ENCODE measurements around the gene PCDHGB2.
"Not testable (repeated sequence)": the region's sequence is repeated elsewhere in the genome, so short reads cannot be mapped to it uniquely, and the experiment has no call there.

PCDHGB2 gene

GRCh38 chr5:141383345-141383744 lies 23.6 kb downstream of the PCDHGB2 start:
- H3K4me3 ChIP-seq (ENCODE audit: low read depth, low read length) = no peak overlapping the region

GRCh38 chr5:141384471-141385267 lies 24.9 kb downstream of the PCDHGB2 start:
- no peak overlapping the region for H3K4me3 ChIP-seq (ENCODE audit: low read depth, low read length)

DNA sequence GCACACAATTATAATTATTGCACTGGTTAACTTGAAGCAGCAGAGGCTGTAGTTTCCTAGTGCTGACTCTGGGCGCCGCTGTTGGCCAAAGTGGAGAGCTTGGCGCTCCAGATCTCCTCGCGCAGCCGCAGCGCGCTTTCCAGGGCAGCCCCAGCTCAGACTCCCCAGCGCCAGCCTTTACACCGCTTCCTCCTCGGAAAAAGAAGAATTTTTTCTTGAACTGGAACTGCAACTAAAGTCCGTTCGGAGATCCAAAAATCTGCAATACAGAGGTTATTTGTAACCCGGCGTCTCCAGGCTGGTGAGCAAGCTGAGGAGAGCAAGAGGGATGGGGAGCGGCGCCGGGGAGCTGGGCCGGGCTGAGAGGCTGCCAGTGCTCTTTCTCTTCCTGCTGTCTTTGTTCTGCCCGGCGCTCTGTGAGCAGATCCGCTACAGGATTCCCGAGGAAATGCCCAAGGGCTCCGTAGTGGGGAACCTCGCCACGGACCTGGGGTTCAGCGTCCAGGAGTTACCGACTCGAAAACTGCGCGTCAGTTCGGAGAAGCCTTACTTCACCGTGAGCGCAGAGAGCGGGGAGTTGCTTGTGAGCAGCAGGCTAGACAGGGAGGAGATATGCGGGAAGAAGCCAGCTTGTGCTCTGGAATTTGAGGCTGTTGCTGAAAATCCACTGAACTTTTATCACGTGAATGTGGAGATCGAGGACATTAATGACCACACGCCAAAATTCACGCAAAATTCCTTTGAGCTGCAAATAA lies 27.9 kb downstream of the PCDHGB2 start, which contains the start of gene PCDHGB4:
Gene PCDHGB4, plus strand, starts transcription at position 142 of the 755 bp plus-strand sequence. Its CDS starts 187 bp downstream, at position 329.
- H3K4me3 ChIP-seq (ENCODE audit: low read depth, low read length) = peak within 1 kb of the TSS; percentile 25

DNA sequence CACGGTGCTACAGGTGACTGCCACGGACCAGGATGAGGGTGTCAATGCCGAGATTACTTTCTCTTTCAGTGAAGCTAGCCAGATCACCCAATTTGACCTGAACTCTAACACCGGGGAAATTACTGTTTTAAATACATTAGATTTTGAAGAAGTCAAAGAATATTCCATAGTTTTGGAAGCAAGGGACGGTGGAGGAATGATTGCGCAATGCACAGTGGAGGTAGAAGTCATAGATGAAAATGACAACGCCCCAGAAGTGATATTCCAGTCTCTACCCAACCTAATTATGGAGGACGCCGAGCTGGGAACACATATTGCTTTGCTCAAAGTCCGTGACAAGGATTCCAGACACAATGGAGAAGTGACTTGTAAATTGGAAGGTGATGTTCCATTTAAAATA lies 28.9 kb downstream of the PCDHGB2 start:
- H3K4me3 ChIP-seq (ENCODE audit: low read depth, low read length) = no peak overlapping the region

GRCh38 chr5:141389153-141390042 lies 29.6 kb downstream of the PCDHGB2 start:
- H3K4me3 ChIP-seq (ENCODE audit: low read depth, low read length) = no peak overlapping the region

DNA sequence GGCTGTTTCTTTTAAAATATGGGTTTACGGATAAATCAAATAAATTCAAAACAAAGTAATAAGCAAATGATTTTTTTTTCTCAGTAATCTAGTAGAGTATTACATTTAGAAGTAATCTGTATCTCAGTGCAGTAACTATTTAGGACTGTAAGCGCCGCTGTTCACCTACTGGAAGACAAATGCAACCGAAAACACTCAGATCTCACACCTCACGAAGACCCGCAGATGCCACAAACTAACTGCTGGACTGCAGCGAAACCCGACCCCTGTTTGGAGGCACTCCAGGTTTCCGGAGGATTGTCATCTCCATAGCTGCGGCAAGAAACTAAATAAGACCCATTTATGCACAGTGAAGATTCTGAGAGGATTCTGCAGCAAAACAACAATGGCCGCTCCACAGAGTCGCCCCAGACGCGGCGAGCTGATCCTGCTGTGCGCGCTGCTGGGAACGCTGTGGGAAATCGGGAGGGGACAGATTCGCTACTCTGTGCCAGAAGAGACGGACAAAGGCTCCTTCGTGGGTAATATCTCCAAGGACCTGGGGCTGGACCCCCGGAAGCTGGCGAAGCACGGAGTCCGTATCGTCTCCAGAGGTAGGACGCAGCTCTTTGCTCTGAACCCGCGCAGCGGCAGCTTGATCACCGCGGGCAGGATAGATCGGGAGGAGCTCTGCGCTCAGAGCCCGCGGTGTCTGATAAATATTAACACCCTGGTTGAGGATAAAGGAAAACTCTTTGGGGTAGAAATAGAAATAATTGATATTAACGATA lies 32.8 kb downstream of the PCDHGB2 start, which contains the start of gene PCDHGA8:
Gene PCDHGA8, plus strand, starts transcription at position 205 of the 770 bp plus-strand sequence. Its CDS starts 181 bp downstream, at position 386.
- no peak within 1 kb of the TSS for H3K4me3 ChIP-seq (ENCODE audit: low read depth, low read length)

DNA sequence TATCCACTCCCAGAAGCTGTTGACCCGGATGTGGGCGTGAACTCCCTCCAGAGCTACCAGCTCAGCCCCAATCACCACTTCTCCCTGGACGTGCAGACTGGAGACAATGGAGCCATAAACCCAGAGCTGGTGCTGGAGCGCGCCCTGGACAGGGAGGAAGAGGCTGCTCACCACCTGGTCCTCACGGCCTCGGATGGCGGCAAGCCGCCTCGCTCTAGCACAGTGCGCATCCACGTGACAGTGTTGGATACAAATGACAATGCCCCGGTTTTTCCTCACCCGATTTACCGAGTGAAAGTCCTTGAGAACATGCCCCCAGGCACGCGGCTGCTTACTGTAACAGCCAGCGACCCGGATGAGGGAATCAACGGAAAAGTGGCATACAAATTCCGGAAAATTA lies 33.5 kb downstream of the PCDHGB2 start:
- H3K4me3 ChIP-seq (ENCODE audit: low read depth, low read length) = no peak overlapping the region

GRCh38 chr5:141394401-141395187 lies 34.8 kb downstream of the PCDHGB2 start:
- not testable (repeated sequence) for H3K4me3 ChIP-seq (ENCODE audit: low read depth, low read length)

DNA sequence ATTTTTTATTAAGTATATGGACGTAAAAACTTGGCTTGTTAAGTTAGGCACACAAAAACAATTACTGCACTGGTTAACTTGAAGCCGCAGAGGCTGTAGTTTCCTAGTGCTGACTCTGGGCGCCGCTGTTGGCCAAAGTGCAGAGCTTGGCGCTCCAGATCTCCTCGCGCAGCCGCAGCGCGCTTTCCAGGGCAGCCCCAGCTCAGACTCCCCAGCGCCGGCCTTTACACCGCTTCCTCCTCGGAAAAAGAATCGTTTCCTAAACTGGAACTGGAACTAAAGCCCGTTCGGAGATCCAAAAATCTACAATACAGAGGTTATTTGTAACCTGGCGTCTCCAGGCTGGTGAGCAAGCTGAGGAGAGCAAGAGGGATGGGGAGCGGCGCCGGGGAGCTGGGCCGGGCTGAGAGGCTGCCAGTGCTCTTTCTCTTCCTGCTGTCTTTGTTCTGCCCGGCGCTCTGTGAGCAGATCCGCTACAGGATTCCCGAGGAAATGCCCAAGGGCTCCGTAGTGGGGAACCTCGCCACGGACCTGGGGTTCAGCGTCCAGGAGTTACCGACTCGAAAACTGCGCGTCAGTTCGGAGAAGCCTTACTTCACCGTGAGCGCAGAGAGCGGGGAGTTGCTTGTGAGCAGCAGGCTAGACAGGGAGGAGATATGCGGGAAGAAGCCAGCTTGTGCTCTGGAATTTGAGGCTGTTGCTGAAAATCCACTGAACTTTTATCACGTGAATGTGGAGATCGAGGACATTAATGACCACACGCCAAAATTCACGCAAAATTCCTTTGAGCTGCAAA lies 38.2 kb downstream of the PCDHGB2 start, which contains the start of gene PCDHGB5:
Gene PCDHGB5, plus strand, starts transcription at position 192 of the 796 bp plus-strand sequence. Its CDS starts 181 bp downstream, at position 373.
- H3K4me3 ChIP-seq (ENCODE audit: low read depth, low read length) = not testable (repeated sequence)

GRCh38 chr5:141398608-141399007 lies 38.8 kb downstream of the PCDHGB2 start:
- no peak overlapping the region for H3K4me3 ChIP-seq (ENCODE audit: low read depth, low read length)

DNA sequence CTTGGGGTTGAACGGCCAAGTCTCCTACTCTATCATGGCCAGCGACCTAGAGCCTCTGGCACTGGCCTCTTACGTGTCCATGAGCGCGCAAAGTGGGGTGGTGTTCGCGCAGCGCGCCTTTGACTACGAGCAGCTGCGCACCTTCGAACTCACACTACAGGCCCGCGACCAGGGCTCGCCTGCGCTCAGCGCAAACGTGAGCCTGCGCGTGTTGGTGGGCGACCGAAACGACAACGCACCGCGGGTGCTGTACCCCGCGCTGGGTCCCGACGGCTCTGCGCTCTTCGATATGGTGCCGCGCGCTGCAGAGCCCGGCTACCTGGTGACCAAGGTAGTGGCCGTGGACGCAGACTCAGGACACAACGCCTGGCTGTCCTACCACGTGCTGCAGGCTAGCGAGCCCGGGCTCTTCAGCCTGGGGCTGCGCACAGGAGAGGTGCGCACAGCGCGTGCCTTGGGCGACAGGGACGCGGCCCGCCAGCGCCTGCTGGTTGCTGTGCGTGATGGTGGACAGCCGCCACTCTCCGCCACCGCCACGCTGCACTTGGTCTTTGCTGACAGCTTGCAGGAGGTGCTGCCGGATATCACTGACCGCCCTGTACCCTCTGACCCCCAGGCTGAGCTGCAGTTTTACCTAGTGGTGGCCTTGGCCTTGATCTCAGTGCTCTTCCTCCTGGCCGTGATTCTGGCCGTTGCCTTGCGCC lies 39.9 kb downstream of the PCDHGB2 start:
- no peak overlapping the region for H3K4me3 ChIP-seq (ENCODE audit: low read depth, low read length)

DNA sequence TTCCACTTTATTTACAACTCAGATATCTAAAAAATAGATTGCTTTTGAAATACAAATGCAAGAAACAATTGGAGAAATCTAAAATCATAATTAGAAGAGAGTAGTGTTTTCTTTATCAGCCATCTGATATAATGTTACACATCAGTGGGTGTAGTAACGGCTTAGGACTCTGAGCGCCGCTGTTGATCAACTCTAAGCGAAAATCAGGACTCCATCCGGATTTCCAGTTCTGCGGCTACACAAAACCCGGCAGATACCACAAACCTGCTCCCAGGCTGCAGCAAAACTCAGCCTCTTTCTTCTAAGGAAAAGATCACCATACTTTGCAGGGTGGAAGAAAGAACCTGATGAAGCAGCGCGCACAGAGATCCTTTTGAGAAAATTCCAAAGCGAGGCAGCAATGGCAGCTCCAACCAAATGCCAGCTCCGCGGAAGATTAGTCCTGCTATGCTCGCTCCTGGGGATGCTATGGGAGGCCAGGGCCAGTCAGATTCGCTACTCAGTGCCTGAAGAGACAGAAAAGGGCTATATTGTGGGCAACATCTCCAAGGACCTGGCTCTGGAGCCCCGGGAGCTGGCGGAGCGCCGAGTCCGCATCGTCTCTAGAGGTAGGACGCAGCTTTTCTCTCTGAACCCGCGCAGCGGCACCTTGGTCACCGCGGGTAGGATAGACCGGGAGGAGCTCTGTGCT lies 42.9 kb downstream of the PCDHGB2 start, which contains the start of gene PCDHGA9:
Gene PCDHGA9, plus strand, starts transcription at position 226 of the 691 bp plus-strand sequence. Its CDS starts 175 bp downstream, at position 401.
- H3K4me3 ChIP-seq (ENCODE audit: low read depth, low read length) = no peak within 1 kb of the TSS

- no peak overlapping the region for H3K4me3 ChIP-seq (ENCODE audit: low read depth, low read length)
These were observed 43.6 kb downstream of the PCDHGB2 start for GRCh38 chr5:141403387-141403786.

GRCh38 chr5:141407790-141408505 lies 48.2 kb downstream of the PCDHGB2 start, which contains the start of gene PCDHGB6:
TSS of gene PCDHGB6 (plus strand) at chr5:141408021. CDS start at chr5:141408203, 182 bp downstream.
- H3K4me3 ChIP-seq (ENCODE audit: low read depth, low read length) = peak within 1 kb of the TSS; percentile 53

DNA sequence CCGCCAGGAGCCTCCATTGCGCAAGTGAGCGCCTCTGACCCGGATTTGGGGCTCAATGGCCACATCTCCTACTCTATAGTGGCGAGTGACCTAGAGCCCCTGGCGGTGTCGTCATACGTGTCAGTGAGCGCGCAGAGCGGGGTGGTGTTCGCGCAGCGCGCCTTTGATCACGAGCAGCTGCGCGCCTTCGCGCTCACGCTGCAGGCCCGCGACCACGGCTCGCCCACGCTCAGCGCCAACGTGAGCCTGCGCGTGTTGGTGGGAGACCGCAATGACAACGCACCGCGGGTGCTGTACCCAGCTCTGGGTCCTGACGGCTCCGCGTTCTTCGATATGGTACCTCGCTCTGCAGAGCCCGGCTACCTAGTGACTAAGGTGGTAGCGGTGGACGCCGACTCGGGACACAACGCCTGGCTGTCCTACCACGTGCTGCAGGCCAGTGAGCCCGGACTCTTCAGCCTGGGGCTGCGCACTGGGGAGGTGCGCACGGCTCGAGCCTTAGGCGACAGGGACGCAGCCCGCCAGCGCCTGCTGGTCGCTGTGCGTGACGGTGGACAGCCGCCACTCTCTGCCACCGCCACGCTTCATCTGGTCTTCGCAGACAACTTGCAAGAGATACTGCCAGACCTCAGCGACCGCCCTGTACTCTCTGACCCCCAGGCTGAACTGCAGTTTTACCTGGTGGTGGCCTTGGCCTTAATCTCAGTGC lies 50.0 kb downstream of the PCDHGB2 start:
- no peak overlapping the region for H3K4me3 ChIP-seq (ENCODE audit: low read depth, low read length)

DNA sequence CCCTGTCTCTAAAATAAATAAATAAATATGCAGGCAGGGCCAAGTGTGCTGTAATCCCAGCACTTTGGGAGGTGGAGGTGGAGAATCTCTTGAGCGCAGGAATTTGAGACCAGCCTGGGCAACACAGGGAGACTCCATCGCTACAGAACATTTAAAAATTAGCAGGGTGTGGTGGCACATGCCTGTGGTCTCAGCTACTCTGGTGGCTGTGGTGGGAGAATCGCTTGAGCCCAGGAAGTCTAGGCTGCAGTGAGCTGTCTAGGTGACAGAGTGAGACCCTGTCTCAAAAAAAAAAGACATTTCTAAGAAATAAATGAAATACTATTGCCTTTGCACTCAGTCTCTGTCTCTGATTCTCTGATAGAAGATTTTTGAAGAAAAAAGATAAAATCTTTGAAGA lies 51.8 kb downstream of the PCDHGB2 start:
- H3K4me3 ChIP-seq (ENCODE audit: low read depth, low read length) = no peak overlapping the region

All from iPS-11a (cell line).